Peyer's patch (tissue), 4 donors: ENCODE measurements around the gene ENG. TPM values are rescaled to one million over a fixed set of nuclear protein-coding genes. Genes with fewer than 3 reads are reported as not detected.
"Not testable (repeated sequence)": the region's sequence is repeated elsewhere in the genome, so short reads cannot be mapped to it uniquely, and the experiment has no call there.

Source experiments
- DNase-seq, 3 donors: peaks; one replicate each; pipeline ENCODE4 v3.0.0-alpha.2; 2017 to 2019
- H3K27ac ChIP-seq, 4 donors: fragments of 200-600 bp; sonication (generic); one replicate each; pipeline ENCODE4 v1.5.1; 2016 to 2019
- H3K27me3 ChIP-seq, 2 donors: fragments of 200-600 bp; sonication (generic); one replicate each; pipeline ENCODE4 v1.5.1; 2019
- H3K36me3 ChIP-seq, 3 donors: fragments of 200-600 bp; sonication (generic); one replicate each; pipeline ENCODE4 v1.5.1; 2016 to 2019
- H3K4me1 ChIP-seq, 4 donors: fragments of 200-600 bp; sonication (generic); one replicate each; pipeline ENCODE4 v1.5.1; 2016 to 2019
- H3K4me3 ChIP-seq, 4 donors: fragments of 200-600 bp; sonication (generic); 1 replicate in 3 of 4; 2 replicates in 1 of 4; pipeline ENCODE4 v1.5.1; 2016 to 2019; ENCODE audit warnings: mild to moderate bottlenecking in 1 of 4
- H3K9me3 ChIP-seq, 4 donors: fragments of 200-600 bp; sonication (generic); one replicate each; pipeline ENCODE4 v1.5.1; 2016 to 2019; ENCODE audit warnings: mild to moderate bottlenecking in 1 of 4
- CTCF ChIP-seq, 6 experiments: fragments of 450-650 bp in 4 of 6; fragments of 200-600 bp in 2 of 6; sonication (generic) in 1 of 6; IDR thresholded peaks; one replicate each; pipeline ENCODE4 v1.5.1; 2017 to 2019; ENCODE audit warnings: antibody characterized with exemption in 6 of 6, mild to moderate bottlenecking in 3 of 6, moderate library complexity in 1 of 6
- POLR2A ChIP-seq, 2 donors: fragments of 450-650 bp; IDR thresholded peaks; one replicate each; pipeline ENCODE4 v1.5.1; 2017; ENCODE audit warnings: antibody characterized with exemption in 2 of 2, mild to moderate bottlenecking in 2 of 2, moderate library complexity in 2 of 2
- total RNA-seq, 4 donors: library from RNA; depleted of rRNA; stranded (reverse); fragments of >200 nt; gene quantifications; one replicate each; pipeline ENCODE4 v1.1.0, GENCODE V29; 2016

ENG gene
- total RNA-seq, 4 donors from 2014 or later: 7.0 to 49.5 (median 25.0) TPM

DNA sequence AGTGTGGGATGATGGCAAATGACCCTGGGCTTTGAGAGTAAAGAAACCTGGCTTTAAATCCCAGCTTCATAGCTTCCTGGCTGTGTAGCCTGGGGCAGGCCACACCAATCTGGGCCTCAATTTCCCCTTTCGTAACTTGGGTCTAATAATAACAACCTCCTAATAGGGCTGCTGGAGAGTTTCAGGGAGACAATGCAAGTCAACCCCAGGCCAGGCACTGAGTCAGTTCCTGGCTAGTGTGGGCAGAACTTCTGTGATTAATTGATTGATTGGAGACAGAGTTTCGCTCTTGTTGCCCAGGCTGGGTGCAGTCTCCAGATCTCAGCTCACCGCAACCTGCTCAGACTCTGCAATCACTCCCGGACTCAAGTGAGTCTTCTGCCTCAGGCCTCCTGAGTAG is 72.7 kb downstream of the ENG start:
- no peaks in the 10 kb centered on the region for H3K27me3 ChIP-seq
- no peaks in the 10 kb centered on the region for H3K9me3 ChIP-seq
- TF ChIP-seq CTCF (IDR thresholded peaks at IDR 0.05) (no peak), POLR2A (IDR thresholded peaks at IDR 0.05) (no peak)
- H3K36me3 ChIP-seq: peaks cover 0 to under 1% (median 0%) of the 10 kb centered on the region in 3 donors
- H3K4me3 ChIP-seq: no peak overlapping the region
- H3K4me1 ChIP-seq: peaks cover 0 to 23% (median 18%) of the 10 kb centered on the region in 4 donors
- H3K27ac ChIP-seq: peak overlapping the region in 1 of 4 donors; percentile 97
- DNase-seq: no peak

DNA sequence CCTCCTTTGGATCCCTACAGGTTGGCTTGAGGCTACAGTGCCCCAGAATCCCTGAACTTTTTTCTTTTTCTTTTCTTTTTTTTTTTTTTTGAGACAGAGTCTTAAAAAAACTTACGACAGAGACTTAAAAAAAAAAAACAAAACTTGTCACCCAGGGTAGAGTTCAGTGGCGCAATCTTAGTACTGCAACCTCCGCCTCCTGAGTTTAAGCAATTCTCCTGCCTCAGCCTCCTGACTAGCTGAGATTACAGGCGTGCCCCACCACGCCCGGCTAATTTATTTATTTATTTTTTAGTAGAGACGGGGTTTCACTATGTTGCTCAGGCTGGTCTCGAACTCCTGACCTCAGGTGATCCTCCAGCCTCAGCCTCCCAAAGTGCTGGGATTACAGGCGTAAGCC is 73.5 kb downstream of the ENG start:
- not testable (repeated sequence) for H3K9me3 ChIP-seq, H3K4me3 ChIP-seq, H3K36me3 ChIP-seq, H3K27me3 ChIP-seq, DNase-seq
- Histone ChIP-seq H3K27ac (peak overlapping the region in 1 of 4 donors; percentile 88), H3K4me1 (peaks cover 0 to 23% (median 17%) of the 10 kb centered on the region in 4 donors)

DNA sequence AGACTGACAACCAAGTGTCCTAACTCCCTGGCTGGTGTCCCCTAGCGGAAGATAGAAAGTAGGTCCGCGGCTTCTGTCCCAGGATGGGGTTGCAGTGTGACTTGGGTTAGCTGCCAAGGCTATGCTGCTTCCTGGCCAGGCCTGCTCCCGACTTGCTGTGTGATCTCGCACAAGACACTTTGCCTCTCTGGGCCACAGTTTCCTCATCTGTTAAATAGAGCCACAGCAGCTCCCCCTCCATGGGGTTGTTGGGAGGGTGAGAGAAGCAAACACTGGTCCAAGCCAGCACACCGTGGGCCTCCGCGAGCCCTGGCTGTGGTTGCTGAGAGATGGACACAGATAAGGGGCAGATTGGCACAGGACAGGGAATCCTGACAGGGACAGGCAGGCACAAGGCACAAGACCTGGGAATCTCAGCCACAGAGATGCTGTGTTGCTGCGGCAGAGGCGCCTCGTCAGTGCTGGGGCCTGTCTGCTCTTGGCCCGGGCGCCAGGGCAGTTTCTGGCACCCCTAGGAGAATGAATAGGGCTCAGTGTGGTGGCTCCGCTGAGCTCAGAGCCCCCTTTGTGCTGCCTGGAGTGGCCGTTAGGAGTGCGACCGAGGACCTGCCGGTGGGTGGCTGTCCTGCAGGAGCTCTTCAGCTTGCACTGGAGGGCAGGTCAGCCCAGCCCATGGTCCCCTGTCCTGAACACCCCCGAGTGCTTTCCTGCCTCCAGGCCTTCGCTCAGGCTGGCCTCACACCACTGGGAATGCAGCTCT is 74.2 kb downstream of the ENG start:
- Histone ChIP-seq H3K27ac (peak overlapping the region; percentile 6 to 88 (median 58)), H3K4me1 (peaks cover 0 to 24% (median 17%) of the 10 kb centered on the region in 4 donors)
- TF ChIP-seq POLR2A (IDR thresholded peaks at IDR 0.05): no peak
- no peak for TF ChIP-seq CTCF (IDR thresholded peaks at IDR 0.05)

DNA sequence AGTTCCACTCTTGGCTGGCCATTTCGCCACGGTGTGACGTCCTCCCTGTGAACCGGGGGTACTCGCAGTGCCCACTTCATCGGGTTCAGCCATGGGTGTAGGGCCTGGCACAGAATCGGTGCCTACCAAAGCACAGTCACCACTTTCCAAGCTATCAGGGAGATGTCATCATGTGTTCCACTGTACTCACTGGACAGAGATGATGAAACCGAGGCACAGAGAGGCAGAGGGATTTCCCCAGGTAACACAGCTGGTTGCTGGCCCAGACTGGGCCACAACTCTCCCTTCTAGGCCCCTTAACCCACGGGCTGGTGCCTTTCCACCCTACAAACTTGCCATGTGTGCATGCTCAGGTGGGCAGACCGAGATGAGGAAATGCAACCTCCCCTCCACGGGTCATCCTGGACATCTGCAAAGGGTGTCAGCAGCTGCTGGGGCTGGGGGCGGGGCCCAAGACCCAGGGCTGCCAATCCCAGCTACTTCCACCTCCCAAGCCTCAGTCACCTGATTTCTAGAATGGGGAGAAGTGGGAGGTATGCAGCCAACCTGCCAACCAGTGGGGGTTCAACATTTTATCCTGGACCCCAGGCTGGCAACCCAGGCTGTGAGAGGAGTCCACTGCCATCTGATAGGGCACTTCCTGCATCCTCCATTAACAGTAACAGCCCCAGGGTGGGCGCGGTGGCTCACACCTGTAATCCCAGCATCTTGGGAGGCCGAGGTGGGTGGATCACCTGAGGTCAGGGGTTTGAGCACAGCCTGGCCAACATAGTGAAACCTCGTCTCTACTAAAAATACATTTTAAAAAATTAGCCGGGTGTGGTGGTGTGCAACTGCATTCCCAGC is 75.1 kb downstream of the ENG start:
- H3K27ac ChIP-seq: peak overlapping the region; percentile 71 to 88 (median 78)
- peak in 2 of 3 donors; percentile 87 for DNase-seq
- no peaks in the 10 kb centered on the region for H3K9me3 ChIP-seq
- H3K36me3 ChIP-seq: no peaks in the 10 kb centered on the region
- TF ChIP-seq CTCF (IDR thresholded peaks at IDR 0.05) (no peak), POLR2A (IDR thresholded peaks at IDR 0.05) (no peak)
- no peaks in the 10 kb centered on the region for H3K27me3 ChIP-seq
- peak overlapping the region; percentile 29 to 50 (median 44) for H3K4me3 ChIP-seq
- peaks cover 0 to 22% (median 15%) of the 10 kb centered on the region in 4 donors for H3K4me1 ChIP-seq

More for the DNA sequence above, 74.2 kb downstream of the ENG start:
- Histone ChIP-seq H3K4me3 (no peak overlapping the region), H3K27me3 (no peaks in the 10 kb centered on the region), H3K36me3 (no peaks in the 10 kb centered on the region), H3K9me3 (no peaks in the 10 kb centered on the region)
- no peak for DNase-seq

DNA sequence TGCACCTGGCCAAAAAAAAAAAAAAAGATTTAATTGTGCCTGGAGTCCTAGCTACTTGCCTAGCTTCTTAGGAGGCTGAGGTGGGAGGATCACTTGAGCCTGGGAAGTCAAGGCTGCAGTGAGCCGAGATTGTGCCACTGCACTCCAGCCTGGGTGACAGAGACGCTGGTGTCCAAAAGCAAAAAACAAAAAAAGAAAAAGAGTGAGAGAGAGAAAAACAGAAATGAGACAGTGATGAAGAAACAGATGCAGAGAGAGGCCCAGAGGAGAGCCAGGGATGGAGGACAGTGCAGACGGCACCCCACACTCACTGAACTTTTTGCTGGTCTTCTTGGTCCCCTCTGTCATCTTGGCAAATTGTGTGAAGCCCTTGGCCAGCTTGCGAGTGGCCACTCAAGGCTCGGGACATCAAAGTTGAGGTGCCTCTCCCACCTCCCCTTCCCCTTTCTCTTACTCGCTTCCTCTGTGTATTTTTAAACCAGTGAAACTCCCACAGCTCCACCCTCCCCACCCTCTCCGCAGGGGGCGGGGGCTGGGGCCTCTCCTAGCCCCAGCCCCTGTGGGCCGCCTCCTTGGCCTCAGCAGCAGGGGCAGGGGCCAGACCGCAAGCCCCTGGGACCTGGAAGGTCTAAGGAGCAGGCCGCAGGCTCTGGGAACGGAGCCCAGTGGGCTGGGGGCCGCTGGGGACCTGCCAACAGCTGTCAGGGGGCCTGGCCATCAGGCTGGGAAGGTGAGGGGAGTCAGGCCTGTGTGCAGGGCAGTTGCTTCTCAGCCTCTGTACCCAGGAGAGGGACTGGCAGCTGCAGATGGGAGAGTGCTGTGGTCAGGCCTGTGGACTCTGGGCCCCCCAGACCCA is 76.0 kb downstream of the ENG start, which contains the start of gene SH2D3C:
Gene SH2D3C (minus strand): TSS at position 387 of the 856 bp plus-strand sequence. CDS start 39 bp downstream, at position 348.
- Histone ChIP-seq H3K36me3 (no peaks in the 10 kb centered on the region), H3K4me1 (peaks cover 0 to 13% (median 11%) of the 10 kb centered on the region in 4 donors), H3K4me3 (peak within 1 kb of the TSS; percentile 29 to 50 (median 44)), H3K27me3 (no peaks in the 10 kb centered on the region), H3K27ac (peak within 1 kb of the TSS; percentile 71 to 88 (median 78)), H3K9me3 (no peaks in the 10 kb centered on the region)
- DNase-seq: peak in 2 of 3 donors; percentile 78 to 83
- TF ChIP-seq POLR2A (IDR thresholded peaks at IDR 0.05) (no peak), CTCF (IDR thresholded peaks at IDR 0.05) (no peak)
